Measurements from ENCODE around the gene PI4K2A. TPM values are rescaled to one million over a fixed set of nuclear protein-coding genes. Genes with fewer than 3 reads are reported as not detected.
A peak's percentile ranks its signal among the peaks of the same experiment; 100 is the strongest.
"Not testable (repeated sequence)": the region's sequence is repeated elsewhere in the genome, so short reads cannot be mapped to it uniquely, and the experiment has no call there.

PI4K2A gene
- polyA plus RNA-seq, 1 donor, result 10.2 TPM

- DNase-seq, result peak; percentile 92
These were observed 7.3 kb upstream of the PI4K2A start, which contains the start of gene MORN4 for GRCh38 chr10:97632949-97633884. Gene MORN4, minus strand, starts transcription at chr10:97633500. Its CDS starts 13,847 bp downstream, at chr10:97619653.

GRCh38 chr10:97633921-97634320, 6.5 kb upstream of the PI4K2A start:
- DNase-seq, result no peak

GRCh38 chr10:97635577-97635976, 4.9 kb upstream of the PI4K2A start:
- no peak for DNase-seq

- DNase-seq, result not testable (repeated sequence)
These were observed 1.4 kb upstream of the PI4K2A start for GRCh38 chr10:97639090-97639489.

GRCh38 chr10:97640868-97641811, 669 bp downstream of the PI4K2A start:
- peak; percentile 45 for DNase-seq

GRCh38 chr10:97642471-97643159, 2.1 kb downstream of the PI4K2A start:
- DNase-seq, result not testable (repeated sequence)

- DNase-seq, result no peak
These were observed 3.0 kb downstream of the PI4K2A start for GRCh38 chr10:97643441-97643985.

- DNase-seq, result no peak
These were observed 4.5 kb downstream of the PI4K2A start for GRCh38 chr10:97644936-97645335.

GRCh38 chr10:97647556-97647955, 7.1 kb downstream of the PI4K2A start:
- no peak for DNase-seq

- no peak for DNase-seq
These were observed 8.3 kb downstream of the PI4K2A start for GRCh38 chr10:97648562-97649404.

- not testable (repeated sequence) for DNase-seq
These were observed 8.9 kb downstream of the PI4K2A start for GRCh38 chr10:97649405-97649750.

GRCh38 chr10:97650726-97651125, 10.3 kb downstream of the PI4K2A start:
- DNase-seq, result no peak

- no peak for DNase-seq
These were observed 11.3 kb downstream of the PI4K2A start for GRCh38 chr10:97651773-97652172.

- no peak for DNase-seq
These were observed 16.3 kb downstream of the PI4K2A start for GRCh38 chr10:97656777-97657176.

GRCh38 chr10:97659589-97659988, 19.1 kb downstream of the PI4K2A start:
- DNase-seq, result no peak

GRCh38 chr10:97664282-97664850, 23.9 kb downstream of the PI4K2A start:
- no peak for DNase-seq

- DNase-seq, result no peak
These were observed 26.5 kb downstream of the PI4K2A start for GRCh38 chr10:97666992-97667391.

GRCh38 chr10:97667463-97667862, 27.0 kb downstream of the PI4K2A start:
- no peak for DNase-seq

- DNase-seq, result no peak
These were observed 29.1 kb downstream of the PI4K2A start for GRCh38 chr10:97669571-97669970.

GRCh38 chr10:97673736-97674525, 33.5 kb downstream of the PI4K2A start:
- no peak for DNase-seq
